Coronary artery (tissue), 2 donors: ENCODE data around the gene HCN4.

Experiments
- DNase-seq: peaks from one replicate; pipeline ENCODE4 v3.0.0-alpha.2; 2017; ENCODE audit warnings: low spot score
- H3K27ac ChIP-seq, 2 donors: fragments of 200-600 bp; sonication (generic); one replicate each; pipeline ENCODE4 v1.5.1; 2016 to 2019
- H3K4me3 ChIP-seq: fragments of 200-600 bp; sonication (generic); 2 replicates; pipeline ENCODE4 v1.5.1; 2016; ENCODE audit warnings: mild to moderate bottlenecking, moderate library complexity
- TF ChIP-seq, protein P1 (sequence below): fragments of 200-600 bp; sonication (generic); IDR thresholded peaks from one replicate; pipeline ENCODE4 v1.5.1; 2019; ENCODE audit warnings: antibody characterized with exemption

The HCN4 gene

GRCh38 chr15:73349191-73349590 is 19.6 kb downstream of the HCN4 start:
- no peak for DNase-seq
- Histone ChIP-seq H3K4me3 (no peak overlapping the region), H3K27ac (no peak overlapping the region)
- TF ChIP-seq, protein P1, sequence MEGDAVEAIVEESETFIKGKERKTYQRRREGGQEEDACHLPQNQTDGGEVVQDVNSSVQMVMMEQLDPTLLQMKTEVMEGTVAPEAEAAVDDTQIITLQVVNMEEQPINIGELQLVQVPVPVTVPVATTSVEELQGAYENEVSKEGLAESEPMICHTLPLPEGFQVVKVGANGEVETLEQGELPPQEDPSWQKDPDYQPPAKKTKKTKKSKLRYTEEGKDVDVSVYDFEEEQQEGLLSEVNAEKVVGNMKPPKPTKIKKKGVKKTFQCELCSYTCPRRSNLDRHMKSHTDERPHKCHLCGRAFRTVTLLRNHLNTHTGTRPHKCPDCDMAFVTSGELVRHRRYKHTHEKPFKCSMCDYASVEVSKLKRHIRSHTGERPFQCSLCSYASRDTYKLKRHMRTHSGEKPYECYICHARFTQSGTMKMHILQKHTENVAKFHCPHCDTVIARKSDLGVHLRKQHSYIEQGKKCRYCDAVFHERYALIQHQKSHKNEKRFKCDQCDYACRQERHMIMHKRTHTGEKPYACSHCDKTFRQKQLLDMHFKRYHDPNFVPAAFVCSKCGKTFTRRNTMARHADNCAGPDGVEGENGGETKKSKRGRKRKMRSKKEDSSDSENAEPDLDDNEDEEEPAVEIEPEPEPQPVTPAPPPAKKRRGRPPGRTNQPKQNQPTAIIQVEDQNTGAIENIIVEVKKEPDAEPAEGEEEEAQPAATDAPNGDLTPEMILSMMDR: no peak

DNA sequence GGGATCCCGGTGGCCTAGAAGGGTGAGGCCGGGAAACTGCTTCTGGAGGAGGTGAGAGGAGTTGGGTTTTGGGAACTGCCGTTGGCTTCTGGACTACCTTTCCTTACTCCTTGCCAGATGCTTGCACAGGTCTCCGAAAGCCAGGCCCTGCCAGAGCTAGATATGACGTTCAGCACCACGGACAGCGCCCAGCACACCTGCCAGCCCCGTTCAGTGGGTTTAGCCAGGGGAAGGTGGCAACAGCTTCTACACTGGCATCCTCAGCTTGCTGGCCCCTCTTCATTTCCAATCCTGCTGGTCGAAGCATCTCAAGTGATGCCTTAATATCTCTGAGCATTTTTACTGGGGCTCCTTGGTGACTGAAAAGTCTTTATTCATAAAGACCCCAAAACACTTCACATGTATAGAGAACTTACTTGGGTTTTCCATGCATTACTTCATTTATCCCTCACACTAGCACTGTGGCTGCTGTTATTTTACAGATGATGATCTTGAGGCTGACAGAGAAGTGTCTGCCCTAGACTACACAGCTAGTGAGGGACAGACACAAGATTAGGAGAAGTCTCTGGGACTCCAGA is 21.9 kb downstream of the HCN4 start:
- Histone ChIP-seq H3K4me3 (no peak overlapping the region), H3K27ac (no peak overlapping the region)
- DNase-seq: no peak
- TF ChIP-seq, protein P1: no peak

DNA sequence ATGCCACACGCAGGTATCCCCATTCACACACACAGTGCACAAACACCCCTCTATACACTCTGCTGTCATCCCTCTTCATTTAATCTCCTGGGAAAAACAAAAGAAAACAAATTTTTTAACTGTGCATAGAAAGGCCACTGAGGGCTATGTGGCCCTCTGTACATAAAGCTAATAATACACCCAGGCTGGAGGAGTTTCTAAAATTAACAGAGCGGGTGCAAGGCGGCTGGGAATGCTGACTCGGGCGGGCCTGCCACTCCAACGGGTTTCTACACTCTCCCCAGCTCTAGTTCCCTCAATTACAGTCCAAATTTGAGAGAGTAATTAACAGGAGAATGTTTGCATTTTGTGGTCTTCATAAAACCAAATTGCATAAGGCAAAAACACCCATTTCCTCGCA is 23.1 kb downstream of the HCN4 start:
- Histone ChIP-seq H3K27ac (no peak overlapping the region), H3K4me3 (no peak overlapping the region)
- TF ChIP-seq, protein P1: no peak
- DNase-seq: no peak

GRCh38 chr15:73344056-73344455 is 24.7 kb downstream of the HCN4 start:
- TF ChIP-seq, protein P1: no peak
- no peak for DNase-seq
- no peak overlapping the region for H3K27ac ChIP-seq

DNA sequence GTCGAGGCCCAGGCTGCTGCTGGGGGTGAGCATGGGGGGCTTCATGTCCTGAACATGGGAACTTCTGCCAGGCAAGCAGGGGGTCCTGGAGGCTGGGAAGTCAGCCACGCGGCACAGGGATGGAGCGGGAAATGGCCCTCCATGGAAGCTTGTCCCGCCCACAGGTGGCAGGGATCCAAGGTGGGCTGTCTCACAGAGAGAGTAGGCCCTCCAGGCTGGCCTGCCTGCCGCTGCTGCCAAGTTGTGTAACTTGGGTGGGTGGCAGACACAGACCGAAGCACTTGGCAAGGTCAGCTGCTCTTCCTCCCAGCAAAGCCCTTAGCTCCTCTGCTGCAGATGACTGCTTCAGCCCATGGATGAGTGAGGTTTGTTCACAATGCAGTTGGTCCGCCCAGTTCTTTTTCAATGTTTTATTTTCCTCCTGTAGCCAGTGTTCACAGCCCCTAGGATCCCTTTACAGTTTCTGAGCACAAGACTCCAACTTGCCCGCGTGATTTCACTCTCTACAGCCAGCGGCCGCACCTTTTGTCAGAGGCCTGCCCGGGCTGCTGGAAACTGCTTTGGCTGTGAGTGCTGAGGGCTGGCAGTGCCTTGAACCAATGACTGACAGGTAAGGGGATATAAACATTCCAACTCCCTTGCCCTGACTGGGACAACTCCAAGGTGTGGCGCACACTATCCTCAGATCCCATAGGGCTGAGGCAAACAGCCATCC is 26.7 kb downstream of the HCN4 start:
- TF ChIP-seq, protein P1: no peak
- H3K4me3 ChIP-seq: no peak overlapping the region
- no peak overlapping the region for H3K27ac ChIP-seq
- DNase-seq: no peak

More at GRCh38 chr15:73344056-73344455, 24.7 kb downstream of the HCN4 start:
- no peak overlapping the region for H3K4me3 ChIP-seq

DNA sequence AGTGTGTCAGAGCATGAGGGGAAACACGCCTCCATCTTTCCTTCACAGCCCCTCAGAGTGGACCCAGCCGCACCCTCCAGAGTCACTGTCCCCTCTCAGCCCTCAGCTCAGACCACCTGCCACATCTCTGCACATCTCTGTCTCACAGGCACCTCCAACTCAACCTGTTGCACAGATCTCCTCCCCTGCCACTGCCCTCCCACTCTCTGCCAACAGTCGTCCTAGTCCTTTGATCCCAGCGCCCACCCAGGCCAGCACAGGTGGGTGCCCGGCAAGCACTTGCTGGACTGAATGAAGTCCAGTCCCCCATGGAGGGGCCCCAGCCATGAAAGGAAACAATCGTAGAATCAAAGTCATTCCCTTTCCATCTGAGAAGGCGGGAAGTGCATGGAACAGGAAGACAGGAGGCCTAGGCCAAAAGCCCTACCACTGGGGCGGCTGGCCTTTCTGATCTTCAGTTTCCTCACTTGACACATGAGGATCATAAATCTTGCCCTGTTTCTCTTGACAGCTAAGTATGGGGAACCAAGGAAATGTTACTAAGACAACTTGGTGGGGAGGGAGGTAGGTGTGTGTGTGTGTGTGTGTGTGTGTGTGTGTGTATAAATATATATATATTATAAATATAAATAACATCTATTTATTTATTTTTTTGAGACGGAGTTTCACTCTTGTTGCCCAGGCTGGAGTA is 28.1 kb downstream of the HCN4 start:
- Histone ChIP-seq H3K4me3 (no peak overlapping the region), H3K27ac (no peak overlapping the region)
- TF ChIP-seq, protein P1: no peak
- no peak for DNase-seq
